PC-9 (cell line): Measurements from ENCODE around the gene IL1R1. TPM values are rescaled to one million over a fixed set of nuclear protein-coding genes. Genes with fewer than 3 reads are reported as not detected.

Experiments used
- BruUV-seq: library from RNA; stranded (reverse); fragments of 400-500 nt; replicated peaks from 2 replicates; lab custom pipeline; 2021; lab: Mats Ljungman, UMichigan
- CTCF ChIA-PET: fragments of 300-600 bp; sonication (Branson Sonifier 250); formaldehyde crosslinking; loops from one replicate; lab custom pipeline; 2022; ENCODE audit warnings: antibody characterized with exemption; lab: Charles Lee
- POLR2A ChIA-PET: fragments of 300-600 bp; sonication (Branson Sonifier 250); formaldehyde crosslinking; loops from one replicate; lab custom pipeline; 2022; ENCODE audit warnings: antibody characterized with exemption; ENCODE audit not compliant: unreplicated experiment; lab: Charles Lee
- DNase-seq, 2 experiments: peaks; one replicate each; pipeline versions ENCODE4 v3.0.0 to v3.0.0-alpha.2; 2015 to 2022; ENCODE audit warnings: mixed read lengths in 1 of 2
- H2AFZ ChIP-seq: fragments of 200-600 bp; sonication (generic); 2 replicates; pipeline ENCODE4 v1.8.1; 2017; ENCODE audit warnings: antibody characterized with exemption
- H3F3A ChIP-seq: fragments of 200-600 bp; sonication (generic); 2 replicates; pipeline ENCODE4 v1.8.1; 2017; ENCODE audit warnings: antibody characterized with exemption, mild to moderate bottlenecking, low read depth; ENCODE audit not compliant: insufficient read depth
- H3K27ac ChIP-seq: fragments of 200-600 bp; sonication (generic); 2 replicates; pipeline ENCODE4 v1.6.1; 2016; ENCODE audit warnings: mixed run types
- H3K27me3 ChIP-seq: fragments of 200-600 bp; sonication (generic); 2 replicates; pipeline ENCODE4 v1.6.1; 2016; ENCODE audit warnings: low read depth, mixed run types; ENCODE audit not compliant: insufficient read depth
- H3K36me3 ChIP-seq: fragments of 200-600 bp; sonication (generic); 2 replicates; pipeline ENCODE4 v1.6.1; 2016; ENCODE audit warnings: low read depth, mixed run types
- H3K4me1 ChIP-seq: fragments of 200-600 bp; sonication (generic); replicated peaks from 2 replicates; pipeline ENCODE4 v1.6.1; 2016; ENCODE audit warnings: mixed run types; ENCODE audit not compliant: insufficient read depth
- H3K4me2 ChIP-seq: fragments of 200-600 bp; sonication (generic); 2 replicates; pipeline ENCODE4 v1.6.1; 2017; ENCODE audit warnings: mixed run types
- H3K4me3 ChIP-seq: fragments of 200-600 bp; sonication (generic); 2 replicates; pipeline ENCODE4 v1.6.1; 2016; ENCODE audit warnings: mixed run types
- H3K79me2 ChIP-seq: fragments of 200-600 bp; sonication (generic); 2 replicates; pipeline ENCODE4 v1.6.1; 2017; ENCODE audit warnings: low read depth, mixed run types
- H3K9me2 ChIP-seq: fragments of 200-600 bp; sonication (generic); 2 replicates; pipeline ENCODE4 v1.8.1; 2017; ENCODE audit warnings: mild to moderate bottlenecking; ENCODE audit not compliant: insufficient read depth
- H3K9me3 ChIP-seq: fragments of 200-600 bp; sonication (generic); 2 replicates; pipeline ENCODE4 v1.8.1; 2016; ENCODE audit warnings: low read depth; ENCODE audit not compliant: insufficient read depth
- H4K20me1 ChIP-seq: fragments of 200-600 bp; sonication (generic); 2 replicates; pipeline ENCODE4 v1.8.1; 2017; ENCODE audit not compliant: insufficient read depth
- EZH2 ChIP-seq: fragments of 200-600 bp; sonication (generic); IDR thresholded peaks from 2 replicates; pipeline ENCODE4 v1.8.0; 2017; ENCODE audit warnings: antibody characterized with exemption, low read depth
- intact Hi-C: fragments of 100-400 bp; cut with micrococcal nuclease; formaldehyde crosslinking; loops from one replicate; pipeline ENCODE4 v1.10.0; 2022; ENCODE audit not compliant: unreplicated experiment
- total RNA-seq: library from RNA; stranded (reverse); gene quantifications from 2 replicates; pipeline ENCODE4 v1.2.3, GENCODE V29; 2021
- TF ChIP-seq, protein P1 (sequence below): fragments of 200-600 bp; sonication (generic); conservative IDR thresholded peaks from 2 replicates; pipeline ENCODE4 v1.6.1; 2017; ENCODE audit warnings: mixed run types, antibody characterized with exemption, mild to moderate bottlenecking, moderate library complexity

The IL1R1 gene
- total RNA-seq, 1 experiment from 2014 or later: 6.5 TPM

- Histone ChIP-seq H3K4me3 (no peak overlapping the region), H4K20me1 (no peaks in the 10 kb centered on the region), H3F3A (no peaks in the 10 kb centered on the region), H3K9me2 (no peaks in the 10 kb centered on the region), H2AFZ (no peak overlapping the region), H3K79me2 (no peaks in the 10 kb centered on the region), H3K36me3 (no peaks in the 10 kb centered on the region), H3K4me2 (no peak overlapping the region), H3K27me3 (no peaks in the 10 kb centered on the region), H3K4me1 (no peaks in the 10 kb centered on the region), H3K27ac (no peak overlapping the region), H3K9me3 (peaks cover 4% of the 10 kb centered on the region)
- no peak for TF ChIP-seq EZH2
- TF ChIP-seq, protein P1, sequence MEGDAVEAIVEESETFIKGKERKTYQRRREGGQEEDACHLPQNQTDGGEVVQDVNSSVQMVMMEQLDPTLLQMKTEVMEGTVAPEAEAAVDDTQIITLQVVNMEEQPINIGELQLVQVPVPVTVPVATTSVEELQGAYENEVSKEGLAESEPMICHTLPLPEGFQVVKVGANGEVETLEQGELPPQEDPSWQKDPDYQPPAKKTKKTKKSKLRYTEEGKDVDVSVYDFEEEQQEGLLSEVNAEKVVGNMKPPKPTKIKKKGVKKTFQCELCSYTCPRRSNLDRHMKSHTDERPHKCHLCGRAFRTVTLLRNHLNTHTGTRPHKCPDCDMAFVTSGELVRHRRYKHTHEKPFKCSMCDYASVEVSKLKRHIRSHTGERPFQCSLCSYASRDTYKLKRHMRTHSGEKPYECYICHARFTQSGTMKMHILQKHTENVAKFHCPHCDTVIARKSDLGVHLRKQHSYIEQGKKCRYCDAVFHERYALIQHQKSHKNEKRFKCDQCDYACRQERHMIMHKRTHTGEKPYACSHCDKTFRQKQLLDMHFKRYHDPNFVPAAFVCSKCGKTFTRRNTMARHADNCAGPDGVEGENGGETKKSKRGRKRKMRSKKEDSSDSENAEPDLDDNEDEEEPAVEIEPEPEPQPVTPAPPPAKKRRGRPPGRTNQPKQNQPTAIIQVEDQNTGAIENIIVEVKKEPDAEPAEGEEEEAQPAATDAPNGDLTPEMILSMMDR: no peak
- intact Hi-C loops: no loop called here
- POLR2A ChIA-PET: interaction anchor here (0.7 kb wide), 1 partner anchor 198 kb away, joined by 3 read pairs; no protein-coding TSS in a partner anchor
- CTCF ChIA-PET: no interaction called here
- BruUV-seq: no TSS peak
- DNase-seq: peak in 1 of 2 experiments; percentile 49
Measured at GRCh38 chr2:102206666-102207341, 64.3 kb downstream of the IL1R1 start.

- intact Hi-C loops: no loop called here
- CTCF ChIA-PET: no interaction called here
- no peaks in the 10 kb centered on the region for H3K79me2 ChIP-seq
- no peak overlapping the region for H2AFZ ChIP-seq
- no peak overlapping the region for H3K4me3 ChIP-seq
- no peaks in the 10 kb centered on the region for H3K4me1 ChIP-seq
- H3K27ac ChIP-seq: no peak overlapping the region
- H3K36me3 ChIP-seq: no peaks in the 10 kb centered on the region
- no peak for DNase-seq
- H3F3A ChIP-seq: no peaks in the 10 kb centered on the region
- no peak overlapping the region for H3K4me2 ChIP-seq
- POLR2A ChIA-PET: interaction anchor here (0.7 kb wide), 1 partner anchor 42 kb away, joined by 3 read pairs; no protein-coding TSS in a partner anchor
- no peaks in the 10 kb centered on the region for H3K27me3 ChIP-seq
- no peaks in the 10 kb centered on the region for H4K20me1 ChIP-seq
- H3K9me3 ChIP-seq: peaks cover 4% of the 10 kb centered on the region; the same call in 1 of the 2 replicates
- H3K9me2 ChIP-seq: no peaks in the 10 kb centered on the region
- no peak for TF ChIP-seq EZH2
- TF ChIP-seq, protein P1: no peak
- no TSS peak for BruUV-seq
Measured at GRCh38 chr2:102208774-102209173, 66.2 kb downstream of the IL1R1 start.

DNA sequence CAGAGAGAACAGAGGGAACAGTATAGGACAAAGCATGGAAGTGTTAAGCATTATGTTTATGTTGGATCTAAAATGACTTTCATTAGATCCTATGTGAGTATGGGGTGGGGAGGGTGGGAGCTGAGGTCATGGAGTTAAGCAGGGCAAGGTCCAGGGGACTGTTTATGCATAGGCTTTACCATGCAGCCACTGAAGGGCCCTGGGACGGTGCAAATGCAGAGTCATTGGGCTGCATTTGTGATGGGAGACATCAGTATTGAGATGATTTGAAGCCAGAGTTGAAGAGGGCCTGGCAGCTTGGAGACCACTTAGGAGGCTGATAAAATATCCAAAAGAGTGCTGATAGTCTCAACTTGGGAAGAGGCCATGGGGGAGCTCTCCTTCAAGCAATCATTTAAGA lies 66.9 kb downstream of the IL1R1 start:
- TF ChIP-seq, protein P1: no peak
- TF ChIP-seq EZH2: no peak
- Histone ChIP-seq H3K9me2 (no peaks in the 10 kb centered on the region), H3K27me3 (no peaks in the 10 kb centered on the region), H3F3A (no peaks in the 10 kb centered on the region), H3K36me3 (no peaks in the 10 kb centered on the region), H2AFZ (no peak overlapping the region), H3K79me2 (no peaks in the 10 kb centered on the region), H3K9me3 (peaks cover 4% of the 10 kb centered on the region; the same call in 1 of the 2 replicates), H3K4me3 (no peak overlapping the region), H4K20me1 (no peaks in the 10 kb centered on the region), H3K27ac (no peak overlapping the region), H3K4me1 (no peaks in the 10 kb centered on the region), H3K4me2 (no peak overlapping the region)
- no peak for DNase-seq
- no TSS peak for BruUV-seq
- ChIA-PET CTCF (no interaction called here), POLR2A (no interaction called here)
- intact Hi-C loops: no loop called here
